ENCODE results near the gene SLC49A3. TPM values are rescaled to one million over a fixed set of nuclear protein-coding genes. Genes with fewer than 3 reads are reported as not detected.

SLC49A3 gene
- total RNA-seq, 4 donors from 2014 or later = 1.3 to 3.4 (median 2.2) TPM

DNA sequence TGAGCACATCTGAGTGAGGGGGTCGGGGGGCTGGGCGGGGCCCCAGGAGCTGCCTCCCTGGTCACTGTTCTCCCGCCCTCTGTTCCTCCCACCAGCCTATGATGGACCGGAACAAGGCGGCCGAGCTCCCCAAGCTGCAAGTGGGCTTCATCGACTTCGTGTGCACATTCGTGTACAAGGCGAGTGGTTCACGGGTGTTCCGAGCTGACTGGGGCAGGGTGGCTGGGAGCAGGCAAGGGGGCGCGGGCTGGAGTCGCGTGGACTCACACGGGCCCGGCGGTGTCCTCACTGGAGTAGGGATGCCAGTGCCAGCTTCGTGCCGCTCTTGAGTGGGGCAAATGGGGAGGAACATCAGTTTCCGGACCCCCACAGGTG, 22.5 kb downstream of the SLC49A3 start:
- Histone ChIP-seq H3K36me3 (peaks cover 0 to 8% of the 10 kb centered on the region in 2 donors), H3K4me1 (peaks cover 0 to 4% of the 10 kb centered on the region in 2 donors), H3K27me3 (peaks cover 27 to 50% (median 47%) of the 10 kb centered on the region in 3 donors), H3K9me3 (no peaks in the 10 kb centered on the region), H3K27ac (no peak overlapping the region), H3K4me3 (no peak overlapping the region)
- no peak for TF ChIP-seq POLR2A (IDR thresholded peaks at IDR 0.05)
- TF ChIP-seq, protein P1, sequence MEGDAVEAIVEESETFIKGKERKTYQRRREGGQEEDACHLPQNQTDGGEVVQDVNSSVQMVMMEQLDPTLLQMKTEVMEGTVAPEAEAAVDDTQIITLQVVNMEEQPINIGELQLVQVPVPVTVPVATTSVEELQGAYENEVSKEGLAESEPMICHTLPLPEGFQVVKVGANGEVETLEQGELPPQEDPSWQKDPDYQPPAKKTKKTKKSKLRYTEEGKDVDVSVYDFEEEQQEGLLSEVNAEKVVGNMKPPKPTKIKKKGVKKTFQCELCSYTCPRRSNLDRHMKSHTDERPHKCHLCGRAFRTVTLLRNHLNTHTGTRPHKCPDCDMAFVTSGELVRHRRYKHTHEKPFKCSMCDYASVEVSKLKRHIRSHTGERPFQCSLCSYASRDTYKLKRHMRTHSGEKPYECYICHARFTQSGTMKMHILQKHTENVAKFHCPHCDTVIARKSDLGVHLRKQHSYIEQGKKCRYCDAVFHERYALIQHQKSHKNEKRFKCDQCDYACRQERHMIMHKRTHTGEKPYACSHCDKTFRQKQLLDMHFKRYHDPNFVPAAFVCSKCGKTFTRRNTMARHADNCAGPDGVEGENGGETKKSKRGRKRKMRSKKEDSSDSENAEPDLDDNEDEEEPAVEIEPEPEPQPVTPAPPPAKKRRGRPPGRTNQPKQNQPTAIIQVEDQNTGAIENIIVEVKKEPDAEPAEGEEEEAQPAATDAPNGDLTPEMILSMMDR (IDR thresholded peaks at IDR 0.05 in 4 of 5, conservative IDR thresholded peaks at IDR 0.05 in 1 of 5) = no peak
- DNase-seq (no peak), ATAC-seq (no peak)
- in situ Hi-C loops (cut with MboI; ENCODE audit: low sequenced_read_pairs in 4 of 4) = no loop called here
- intact Hi-C loops (cut with DNase I; ENCODE audit: low total_unique reads) = no loop called here

DNA sequence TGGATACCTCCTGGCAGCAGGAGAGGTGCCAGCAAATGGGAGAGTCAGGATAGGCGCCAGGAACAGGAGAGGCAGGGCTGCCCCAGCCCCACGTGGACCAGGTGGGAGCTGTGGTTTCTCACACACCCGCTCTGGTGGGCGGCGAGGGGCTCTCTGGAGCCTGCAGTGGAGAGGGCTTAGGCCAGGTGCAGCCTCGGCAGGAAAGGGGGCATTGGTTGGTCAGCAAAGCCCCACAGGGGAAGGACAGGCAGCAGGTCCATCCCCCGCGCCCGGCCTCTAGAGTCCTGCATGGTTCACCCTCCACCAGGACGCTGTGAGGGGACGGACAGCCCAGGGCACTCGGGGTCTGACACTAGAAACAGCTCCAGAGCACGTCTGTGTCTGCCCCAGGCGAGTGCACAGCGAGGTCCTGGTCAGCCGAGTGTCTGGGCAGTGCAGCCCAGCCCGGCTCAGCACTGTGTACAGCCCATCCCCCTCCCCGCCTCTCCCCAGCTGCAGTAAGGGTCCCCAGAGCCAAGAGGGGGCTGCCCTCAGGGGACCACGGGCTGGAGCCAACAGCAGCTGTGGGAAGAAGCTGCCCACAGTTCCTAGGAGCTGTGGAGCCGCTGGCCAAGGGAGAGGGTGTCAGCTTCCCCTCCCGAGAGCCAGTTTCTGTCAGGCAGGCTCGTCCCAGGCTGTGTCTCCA, 23.1 kb downstream of the SLC49A3 start:
- Histone ChIP-seq H3K27ac (no peak overlapping the region), H3K4me1 (peaks cover 0 to 4% of the 10 kb centered on the region in 2 donors), H3K27me3 (peaks cover 27 to 55% (median 47%) of the 10 kb centered on the region in 3 donors), H3K36me3 (peaks cover 0 to 3% of the 10 kb centered on the region in 2 donors), H3K9me3 (no peaks in the 10 kb centered on the region), H3K4me3 (no peak overlapping the region)
- intact Hi-C loops (cut with DNase I; ENCODE audit: low total_unique reads) (no loop called here), in situ Hi-C loops (cut with MboI; ENCODE audit: low sequenced_read_pairs in 4 of 4) (no loop called here)
- TF ChIP-seq, protein P1 (IDR thresholded peaks at IDR 0.05 in 4 of 5, conservative IDR thresholded peaks at IDR 0.05 in 1 of 5) = no peak
- no peak for TF ChIP-seq POLR2A (IDR thresholded peaks at IDR 0.05)
- ATAC-seq (no peak), DNase-seq (no peak)

DNA sequence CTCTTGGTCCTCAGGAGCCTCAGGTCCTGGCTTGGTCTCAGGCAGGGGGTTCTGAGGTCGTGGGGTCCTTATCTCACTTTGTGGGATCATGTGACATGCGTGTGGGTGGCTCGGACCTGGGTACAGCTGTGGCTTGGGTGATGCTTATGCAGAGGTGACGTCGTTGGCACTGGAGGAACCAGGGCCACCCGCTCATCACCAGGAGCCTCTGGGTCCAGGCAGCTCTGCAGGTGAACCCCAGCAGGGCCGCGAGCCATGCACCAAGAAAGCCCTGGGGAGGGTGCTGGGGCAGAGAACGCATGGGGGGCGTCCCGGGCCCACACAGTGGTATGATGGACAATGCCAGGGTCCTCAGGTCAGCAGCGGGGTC, 23.6 kb downstream of the SLC49A3 start:
- ATAC-seq (no peak), DNase-seq (no peak)
- H3K27ac ChIP-seq = no peak overlapping the region
- H3K36me3 ChIP-seq = no peaks in the 10 kb centered on the region
- in situ Hi-C loops (cut with MboI; ENCODE audit: low sequenced_read_pairs in 4 of 4) (no loop called here), intact Hi-C loops (cut with DNase I; ENCODE audit: low total_unique reads) (no loop called here)
- H3K4me3 ChIP-seq = no peak overlapping the region
- H3K9me3 ChIP-seq = no peaks in the 10 kb centered on the region
- H3K27me3 ChIP-seq = peaks cover 27 to 56% (median 47%) of the 10 kb centered on the region in 3 donors
- H3K4me1 ChIP-seq = peaks cover 0 to 4% of the 10 kb centered on the region in 2 donors
- TF ChIP-seq POLR2A (IDR thresholded peaks at IDR 0.05) = no peak
- TF ChIP-seq, protein P1 (IDR thresholded peaks at IDR 0.05 in 4 of 5, conservative IDR thresholded peaks at IDR 0.05 in 1 of 5) = no peak

DNA sequence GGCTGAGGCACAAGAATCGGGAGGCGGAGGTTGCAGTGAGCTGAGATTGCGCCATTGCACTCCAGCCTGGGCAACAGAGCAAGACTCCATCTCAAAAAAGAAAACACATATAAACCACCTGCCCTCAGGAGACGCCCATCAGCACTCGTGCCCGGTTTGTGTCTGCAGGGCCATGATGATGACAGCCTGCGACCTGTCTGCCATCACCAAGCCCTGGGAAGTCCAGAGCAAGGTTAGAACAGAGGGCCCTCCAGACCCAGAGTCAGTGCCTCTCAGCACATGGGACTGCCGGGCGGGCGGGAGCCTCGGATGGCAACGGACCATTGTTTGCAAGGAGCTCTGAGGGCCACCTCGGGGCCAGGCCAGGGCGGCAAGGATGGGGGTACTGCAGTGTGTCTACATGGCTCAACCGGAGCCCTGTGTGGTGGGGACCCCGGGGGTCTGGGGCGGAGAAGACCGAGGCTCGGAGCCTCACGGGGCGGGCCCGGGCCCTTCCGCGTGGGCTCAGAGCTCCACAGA, 24.2 kb downstream of the SLC49A3 start:
- Histone ChIP-seq H3K27me3 (peaks cover 27 to 56% (median 47%) of the 10 kb centered on the region in 3 donors), H3K36me3 (no peaks in the 10 kb centered on the region), H3K4me1 (peaks cover 0 to 4% of the 10 kb centered on the region in 2 donors), H3K4me3 (no peak overlapping the region), H3K9me3 (no peaks in the 10 kb centered on the region), H3K27ac (no peak overlapping the region)
- in situ Hi-C loops (cut with MboI; ENCODE audit: low sequenced_read_pairs in 4 of 4) (no loop called here), intact Hi-C loops (cut with DNase I; ENCODE audit: low total_unique reads) (no loop called here)
- ATAC-seq (no peak), DNase-seq (peak in 1 of 2 donors; percentile 4)
- TF ChIP-seq, protein P1 (IDR thresholded peaks at IDR 0.05 in 4 of 5, conservative IDR thresholded peaks at IDR 0.05 in 1 of 5) = no peak
- no peak for TF ChIP-seq POLR2A (IDR thresholded peaks at IDR 0.05)

Measured in gastrocnemius medialis (tissue), 4 donors.